GM21825 (cell line): ENCODE measurements around the gene OR2T5.
"Not testable (repeated sequence)": the region's sequence is repeated elsewhere in the genome, so short reads cannot be mapped to it uniquely, and the experiment has no call there.

Source experiments
- ATAC-seq: cut with Tn5 transposase; IDR thresholded peaks from one replicate; pipeline ENCODE4 v1.9.1; 2021; ENCODE audit warnings: mild to moderate bottlenecking, moderate library complexity; ENCODE audit not compliant: unreplicated experiment

Gene OR2T5

DNA sequence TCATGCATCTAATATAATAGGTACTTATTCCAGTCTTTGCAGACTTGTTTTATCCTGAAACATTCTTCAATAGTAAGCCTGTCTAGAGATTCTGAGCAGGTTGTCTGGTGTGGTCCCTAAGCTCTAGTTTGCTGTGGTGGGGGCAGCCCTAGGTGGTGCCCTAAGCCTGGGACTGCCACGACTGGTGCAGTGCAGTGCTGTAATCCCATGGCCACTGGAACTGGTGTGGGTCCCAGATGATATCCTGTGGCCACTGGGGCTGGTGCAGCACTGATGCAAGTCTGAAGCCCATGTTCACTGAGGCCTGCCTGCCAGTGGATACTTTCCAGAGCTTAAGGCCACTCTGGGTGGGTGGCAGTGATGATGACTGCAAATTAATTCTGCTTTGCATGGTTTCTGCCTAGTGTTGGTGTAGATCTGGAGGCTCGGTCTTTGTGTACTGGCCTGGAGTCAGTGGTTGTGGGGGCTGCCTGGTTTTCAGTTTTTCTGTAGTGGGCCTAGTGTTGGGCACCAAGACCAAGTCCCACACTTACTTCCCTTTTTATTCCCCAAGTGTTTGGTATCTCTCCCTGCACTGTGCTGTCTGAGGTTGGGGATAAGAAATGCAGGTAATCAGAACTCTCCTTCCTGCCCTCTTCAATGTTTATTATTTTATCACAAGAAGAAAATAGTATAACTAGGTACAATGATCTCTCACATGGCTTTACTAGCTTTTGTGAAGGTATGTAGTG, 12.1 kb downstream of the OR2T5 start:
- ATAC-seq: not testable (repeated sequence)

DNA sequence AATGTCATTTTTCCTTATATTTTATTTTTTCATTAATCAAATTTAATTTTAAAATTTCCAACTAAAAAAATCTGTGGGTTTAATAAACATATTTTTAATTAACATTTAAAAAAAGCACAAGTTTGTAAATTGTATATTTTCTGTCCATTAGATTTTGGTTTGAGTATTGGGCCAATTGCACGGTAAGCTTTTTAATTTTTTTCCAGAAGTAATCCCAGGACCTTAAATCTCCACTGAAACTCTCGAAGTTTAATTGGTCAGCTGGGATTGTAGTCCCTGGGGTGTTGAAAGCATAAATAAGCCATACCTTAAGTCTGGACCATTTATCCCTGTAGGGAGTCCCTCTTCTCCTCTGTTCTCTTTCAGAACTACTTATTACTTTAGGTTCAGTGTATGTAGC, 19.4 kb downstream of the OR2T5 start, which contains the start of gene OR2G6:
TSS of gene OR2G6 (plus strand) at position 301 of the 400 bp plus-strand sequence. CDS start 13,574 bp downstream, outside the sequence.
- ATAC-seq: not testable (repeated sequence)

GRCh38 chr1:248510217-248510616, 21.8 kb downstream of the OR2T5 start:
- ATAC-seq: not testable (repeated sequence)

GRCh38 chr1:248521856-248522255, 33.5 kb downstream of the OR2T5 start:
- no peak for ATAC-seq

GRCh38 chr1:248537449-248537848, 49.1 kb downstream of the OR2T5 start:
- ATAC-seq: not testable (repeated sequence)
